Neural crest cell (in vitro differentiated cells): ENCODE data around the gene MGAT3. TPM values are rescaled to one million over a fixed set of nuclear protein-coding genes. Genes with fewer than 3 reads are reported as not detected.

ENCODE experiments used
- DNase-seq: peaks from one replicate; pipeline ENCODE4 v3.0.0; 2021; ENCODE audit warnings: low read depth, mixed read lengths, low spot score
- H3K27ac Mint-ChIP-seq: one replicate; pipeline ENCODE4 v1.8.0; 2021; ENCODE audit warnings: mild to moderate bottlenecking, mixed read lengths; ENCODE audit not compliant: unreplicated experiment
- H3K27me3 Mint-ChIP-seq: 2 replicates; pipeline ENCODE4 v1.8.0; 2021; ENCODE audit warnings: low read depth, mild to moderate bottlenecking, mixed read lengths
- H3K36me3 Mint-ChIP-seq: 2 replicates; pipeline ENCODE4 v1.8.0; 2021; ENCODE audit warnings: low read depth, mild to moderate bottlenecking, mixed read lengths
- H3K4me1 Mint-ChIP-seq: 2 replicates; pipeline ENCODE4 v1.8.0; 2021; ENCODE audit warnings: mixed read lengths
- H3K4me3 Mint-ChIP-seq: one replicate; pipeline ENCODE4 v1.8.0; 2021; ENCODE audit warnings: mild to moderate bottlenecking, mixed read lengths
- H3K9me3 Mint-ChIP-seq: 2 replicates; pipeline ENCODE4 v1.8.0; 2021; ENCODE audit warnings: mixed read lengths
- CTCF ChIP-seq: fragments of 200-600 bp; sonication (generic); conservative IDR thresholded peaks from 2 replicates; pipeline ENCODE4 v1.5.0; 2021; ENCODE audit warnings: antibody characterized with exemption, mild to moderate bottlenecking
- total RNA-seq: library from RNA; stranded (reverse); gene quantifications from 2 replicates; pipeline ENCODE4 v1.2.1, GENCODE V29; 2021

Gene MGAT3
- total RNA-seq, 1 donor from 2014 or later: 20.3 TPM

GRCh38 chr22:39511226-39511625 is 54.4 kb downstream of the MGAT3 start:
- Mint-ChIP-seq H3K4me1 (peaks cover 4% of the 10 kb centered on the region), H3K4me3 (no peak overlapping the region), H3K9me3 (no peaks in the 10 kb centered on the region), H3K27me3 (no peaks in the 10 kb centered on the region), H3K36me3 (peaks cover 19% of the 10 kb centered on the region), H3K27ac (no peak overlapping the region)
- no peak for TF ChIP-seq CTCF
- no peak for DNase-seq

- H3K27me3 Mint-ChIP-seq: no peaks in the 10 kb centered on the region
- no peak overlapping the region for H3K27ac Mint-ChIP-seq
- no peak for DNase-seq
- no peak for TF ChIP-seq CTCF
- peaks cover 16% of the 10 kb centered on the region for H3K36me3 Mint-ChIP-seq
- no peak overlapping the region for H3K4me3 Mint-ChIP-seq
- peaks cover 4% of the 10 kb centered on the region for H3K4me1 Mint-ChIP-seq
- H3K9me3 Mint-ChIP-seq: no peaks in the 10 kb centered on the region
These were observed 55.2 kb downstream of the MGAT3 start for GRCh38 chr22:39512026-39512425.

GRCh38 chr22:39513791-39514190 is 57.0 kb downstream of the MGAT3 start:
- Mint-ChIP-seq H3K36me3 (peaks cover 16% of the 10 kb centered on the region), H3K27me3 (no peaks in the 10 kb centered on the region), H3K4me3 (peak overlapping the region; percentile 27)

GRCh38 chr22:39514373-39514973 is 57.7 kb downstream of the MGAT3 start:
- Mint-ChIP-seq H3K9me3 (no peaks in the 10 kb centered on the region), H3K27me3 (peaks cover 3% of the 10 kb centered on the region), H3K4me1 (peaks cover 15% of the 10 kb centered on the region), H3K4me3 (peak overlapping the region; percentile 36), H3K36me3 (peaks cover 14% of the 10 kb centered on the region), H3K27ac (no peak overlapping the region)
- peak; percentile 75 for DNase-seq
- TF ChIP-seq CTCF: peak; percentile 78

More at GRCh38 chr22:39513791-39514190, 57.0 kb downstream of the MGAT3 start:
- no peak for TF ChIP-seq CTCF
- H3K4me1 Mint-ChIP-seq: peaks cover 9% of the 10 kb centered on the region
- H3K9me3 Mint-ChIP-seq: no peaks in the 10 kb centered on the region
- H3K27ac Mint-ChIP-seq: no peak overlapping the region
- no peak for DNase-seq

GRCh38 chr22:39515266-39516050 is 58.6 kb downstream of the MGAT3 start:
- H3K9me3 Mint-ChIP-seq: peaks cover 2% of the 10 kb centered on the region
- no peak overlapping the region for H3K4me3 Mint-ChIP-seq
- no peak overlapping the region for H3K27ac Mint-ChIP-seq
- peaks cover 9% of the 10 kb centered on the region for H3K27me3 Mint-ChIP-seq
- no peak for DNase-seq
- H3K4me1 Mint-ChIP-seq: peaks cover 22% of the 10 kb centered on the region
- peaks cover 17% of the 10 kb centered on the region for H3K36me3 Mint-ChIP-seq
- no peak for TF ChIP-seq CTCF
